HCT116 (cell line): Measurements from ENCODE around the gene ZSWIM3. TPM values are rescaled to one million over a fixed set of nuclear protein-coding genes. Genes with fewer than 3 reads are reported as not detected.

Experiments
- ATAC-seq: fragments of 200-7000 bp; cut with Tn5 transposase; 2 replicates; pipeline ENCODE4 v1.9.1; 2020; ENCODE audit warnings: mild to moderate bottlenecking, moderate library complexity
- BruUV-seq: library from RNA; stranded (reverse); fragments of 400-500 nt; replicated peaks from 2 replicates; lab custom pipeline; 2021; lab: Mats Ljungman, UMichigan
- CTCF ChIA-PET: fragments of 300-600 bp; sonication (Branson Sonifier 250); formaldehyde crosslinking; loops from one replicate; lab custom pipeline; 2021; ENCODE audit warnings: antibody characterized with exemption; lab: Charles Lee
- POLR2A ChIA-PET: fragments of 300-600, 350-600 bp; sonication (Branson Sonifier 250); formaldehyde crosslinking; loops from one replicate; lab custom pipeline; 2021; ENCODE audit warnings: antibody characterized with exemption; lab: Charles Lee
- RAD21 ChIA-PET, 2 experiments: fragments of 300-600 bp; sonication (Branson Sonifier 250); formaldehyde crosslinking; loops; one replicate each; lab custom pipeline; 2023; ENCODE audit warnings: low total read pairs in 2 of 2; ENCODE audit not compliant: uncharacterized antibody in 2 of 2, unreplicated experiment in 2 of 2, low non-redundant PET in 1 of 2; lab: Charles Lee
- DNase-seq: peaks from one replicate; pipeline ENCODE4 v3.0.0-alpha.2; 2010; ENCODE audit warnings: low read depth, low spot score
- H2AFZ ChIP-seq: fragments of 200-600 bp; shearing (Covaris generic), sonication (generic); 2 replicates; pipeline ENCODE4 v1.6.1; 2017; ENCODE audit warnings: low read depth, mixed run types, mixed read lengths, antibody characterized with exemption, low read length; ENCODE audit not compliant: poor library complexity, severe bottlenecking
- H3K27ac ChIP-seq: 2 replicates; pipeline ENCODE4 v1.5.1; 2012; ENCODE audit warnings: low read depth, low read length
- H3K27me3 ChIP-seq: fragments of 200-600 bp; sonication (generic); 2 replicates; pipeline ENCODE4 v1.6.1; 2016; ENCODE audit warnings: mixed run types, low read length, mixed read lengths; ENCODE audit not compliant: insufficient read depth
- H3K36me3 ChIP-seq, 2 experiments: fragments of 200-500 bp in 1 of 2; fragments of 200-600 bp in 1 of 2; sonication (Bioruptor generic) in 1 of 2; sonication (generic) in 1 of 2; 2 replicates each; pipeline versions ENCODE4 v1.5.1 to v1.6.1; 2014 to 2016; ENCODE audit warnings: low read length in 2 of 2, inconsistent platforms in 1 of 2, mixed read lengths in 1 of 2, mixed run types in 1 of 2; ENCODE audit not compliant: insufficient read depth in 2 of 2, control insufficient read depth in 1 of 2
- H3K4me1 ChIP-seq, 2 experiments: fragments of 200-600 bp in 1 of 2; sonication (generic) in 1 of 2; 2 replicates each; pipeline versions ENCODE4 v1.5.1 to v1.6.1; 2012 to 2017; ENCODE audit warnings: low read length in 2 of 2, inconsistent platforms in 1 of 2, mild to moderate bottlenecking in 1 of 2, mixed read lengths in 1 of 2, mixed run types in 1 of 2, moderate library complexity in 1 of 2; ENCODE audit not compliant: insufficient read depth in 2 of 2, control insufficient read depth in 1 of 2
- H3K4me2 ChIP-seq: fragments of 200-600 bp; sonication (generic); 2 replicates; pipeline ENCODE4 v1.6.1; 2017; ENCODE audit warnings: mixed run types, low read length, mixed read lengths
- H3K4me3 ChIP-seq, 2 experiments: fragments of 200-600 bp in 1 of 2; sonication (generic) in 1 of 2; replicated peaks in 1 of 2; 2 replicates each; pipeline ENCODE4 v1.5.1; 2011 to 2016; ENCODE audit warnings: low read length in 2 of 2, control low read depth in 1 of 2, low read depth in 1 of 2, mild to moderate bottlenecking in 1 of 2, mixed read lengths in 1 of 2, mixed run types in 1 of 2
- H3K79me2 ChIP-seq: fragments of 200-600 bp; sonication (generic); 2 replicates; pipeline ENCODE4 v1.6.1; 2017; ENCODE audit warnings: mild to moderate bottlenecking, mixed run types, low read length, moderate library complexity, mixed read lengths; ENCODE audit not compliant: insufficient read depth
- H3K9ac ChIP-seq: fragments of 200-600 bp; sonication (generic); 2 replicates; pipeline ENCODE4 v1.6.1; 2016; ENCODE audit warnings: low read length, mixed read lengths
- H3K9me2 ChIP-seq: fragments of 200-600 bp; sonication (generic), shearing (Covaris generic); 2 replicates; pipeline ENCODE4 v1.6.1; 2017; ENCODE audit warnings: mixed run types, mild to moderate bottlenecking, moderate library complexity; ENCODE audit not compliant: insufficient read depth
- H3K9me3 ChIP-seq, 2 experiments: fragments of 200-500 bp in 1 of 2; fragments of 200-600 bp in 1 of 2; sonication (Bioruptor generic) in 1 of 2; sonication (generic) in 1 of 2; 2 replicates each; pipeline ENCODE4 v1.6.1; 2014 to 2017; ENCODE audit warnings: low read length in 2 of 2, mixed read lengths in 2 of 2, inconsistent platforms in 1 of 2, low read depth in 1 of 2, mild to moderate bottlenecking in 1 of 2, mixed run types in 1 of 2, moderate library complexity in 1 of 2; ENCODE audit not compliant: control insufficient read depth in 1 of 2, insufficient read depth in 1 of 2
- H4K20me1 ChIP-seq: fragments of 200-600 bp; sonication (generic), shearing (Covaris generic); 2 replicates; pipeline ENCODE4 v1.6.1; 2017; ENCODE audit warnings: mixed run types, mild to moderate bottlenecking, moderate library complexity; ENCODE audit not compliant: insufficient read depth
- CBX3 ChIP-seq: IDR thresholded peaks from 2 replicates; pipeline ENCODE4 v1.6.1; 2012; ENCODE audit warnings: low read depth
- CEBPB ChIP-seq: IDR thresholded peaks from 2 replicates; pipeline ENCODE4 v1.6.1; 2012; ENCODE audit warnings: low read depth
- CTCF ChIP-seq, 3 experiments: fragments of 200-600 bp in 1 of 3; sonication (generic) in 1 of 3; IDR thresholded peaks in 2 of 3; conservative IDR thresholded peaks in 1 of 3; 2 replicates each; pipeline ENCODE4 v1.5.1; 2012 to 2017; ENCODE audit warnings: low read depth in 2 of 3, low read length in 2 of 3, antibody characterized with exemption in 1 of 3, borderline replicate concordance in 1 of 3, control low read depth in 1 of 3, mild to moderate bottlenecking in 1 of 3, mixed read lengths in 1 of 3, mixed run types in 1 of 3, moderate library complexity in 1 of 3; ENCODE audit not compliant: insufficient read depth in 1 of 3
- EZH2 ChIP-seq: fragments of 200-600 bp; sonication (generic); IDR thresholded peaks from 2 replicates; pipeline ENCODE4 v1.6.1; 2017; ENCODE audit warnings: antibody characterized with exemption, mixed run types
- EZH2phosphoT487 ChIP-seq: fragments of 200-600 bp; IDR thresholded peaks from 2 replicates; pipeline ENCODE4 v1.6.1; 2018; ENCODE audit warnings: antibody characterized with exemption, borderline replicate concordance
- POLR2A ChIP-seq: IDR thresholded peaks from 2 replicates; pipeline ENCODE4 v1.7.0; 2011; ENCODE audit warnings: borderline replicate concordance; ENCODE audit not compliant: insufficient read depth, insufficient read length; ENCODE audit errors: extremely low read depth
- POLR2AphosphoS5 ChIP-seq: IDR thresholded peaks from 2 replicates; pipeline ENCODE4 v1.6.1; 2011; ENCODE audit warnings: mild to moderate bottlenecking, low read depth, low read length, moderate library complexity
- REST ChIP-seq: IDR thresholded peaks from 2 replicates; pipeline ENCODE4 v1.6.1; 2012; ENCODE audit warnings: low read depth
- SIN3A ChIP-seq: IDR thresholded peaks from 2 replicates; pipeline ENCODE4 v1.6.1; 2012; ENCODE audit warnings: low read depth
- YY1 ChIP-seq: IDR thresholded peaks from 2 replicates; pipeline ENCODE4 v1.6.1; 2011; ENCODE audit warnings: low read length, low read depth, moderate library complexity, mild to moderate bottlenecking; ENCODE audit not compliant: insufficient replicate concordance; ENCODE audit errors: extremely low read depth
- intact Hi-C: fragments of 100-400 bp; cut with micrococcal nuclease; formaldehyde crosslinking; loops from 2 replicates; pipeline ENCODE4 v1.10.0; 2022
- total RNA-seq: library from RNA; stranded (reverse); gene quantifications from one replicate; pipeline ENCODE4 v1.2.1, GENCODE V29; 2021; ENCODE audit not compliant: unreplicated experiment

The ZSWIM3 gene
- total RNA-seq, 1 experiment from 2014 or later = 1.8 TPM

- no peak overlapping the region for H3K9ac ChIP-seq
- no peaks in the 10 kb centered on the region for H3K9me2 ChIP-seq
- CTCF ChIA-PET = no interaction called here
- no peak for TF ChIP-seq POLR2AphosphoS5
- no peak for TF ChIP-seq SIN3A
- no peak for TF ChIP-seq EZH2
- no peak for TF ChIP-seq REST
- TF ChIP-seq CTCF (IDR thresholded peaks at IDR 0.05 in 2 of 3, conservative IDR thresholded peaks at IDR 0.05 in 1 of 3; ENCODE audit: borderline replicate concordance in 1 of 3, insufficient read depth in 1 of 3, low read depth in 2 of 3, low read length in 2 of 3) = no peak
- TF ChIP-seq YY1 = no peak
- no peak for TF ChIP-seq CEBPB
- TF ChIP-seq POLR2A = no peak
- no peak for TF ChIP-seq EZH2phosphoT487
- no peak for TF ChIP-seq CBX3
- POLR2A ChIA-PET = no interaction called here
- no peaks in the 10 kb centered on the region for H4K20me1 ChIP-seq
- H3K27me3 ChIP-seq = no peaks in the 10 kb centered on the region
- no peaks in the 10 kb centered on the region for H3K79me2 ChIP-seq
- no peak overlapping the region for H3K4me2 ChIP-seq
- BruUV-seq = TSS peak; percentile 10
- H3K27ac ChIP-seq = no peak overlapping the region
- H3K9me3 ChIP-seq = no peaks in the 10 kb centered on the region
- no peak overlapping the region for H3K4me3 ChIP-seq
- DNase-seq = no peak
- no peaks in the 10 kb centered on the region for H3K36me3 ChIP-seq
- H3K4me1 ChIP-seq = peaks cover 26 to 35% of the 10 kb centered on the region in 2 experiments
- H2AFZ ChIP-seq = no peak overlapping the region
- intact Hi-C loops = loop anchor here (10.0 kb wide), 1 partner anchor 98 kb away; the partner anchor contains the start of gene PCIF1
- RAD21 ChIA-PET = no interaction called here
- ATAC-seq = no peak
Observed at GRCh38 chr20:45836841-45837240, 20.6 kb upstream of the ZSWIM3 start.
